Measurements from ENCODE around the gene CDKN2B. TPM values are rescaled to one million over a fixed set of nuclear protein-coding genes. Genes with fewer than 3 reads are reported as not detected.
"Not testable (repeated sequence)": the region's sequence is repeated elsewhere in the genome, so short reads cannot be mapped to it uniquely, and the experiment has no call there.

CDKN2B gene
- total RNA-seq, 1 experiment from 2014 or later, result not detected

GRCh38 chr9:21966140-21966851 is 42.8 kb downstream of the CDKN2B start:
- no peaks in the 10 kb centered on the region for H3K27me3 ChIP-seq
- H3K4me3 ChIP-seq, result no peak overlapping the region
- H3K9me3 ChIP-seq, result no peaks in the 10 kb centered on the region
- DNase-seq, result no peak
- no peaks in the 10 kb centered on the region for H3K36me3 ChIP-seq

GRCh38 chr9:21965401-21965951 is 43.6 kb downstream of the CDKN2B start:
- no peak overlapping the region for H3K4me3 ChIP-seq
- H3K36me3 ChIP-seq, result no peaks in the 10 kb centered on the region
- H3K27me3 ChIP-seq, result no peaks in the 10 kb centered on the region
- no peak for DNase-seq
- H3K9me3 ChIP-seq, result no peaks in the 10 kb centered on the region

- Histone ChIP-seq H3K27me3 (no peaks in the 10 kb centered on the region), H3K4me3 (no peak overlapping the region), H3K9me3 (no peaks in the 10 kb centered on the region), H3K36me3 (no peaks in the 10 kb centered on the region)
- DNase-seq, result no peak
These were observed 44.1 kb downstream of the CDKN2B start for GRCh38 chr9:21964925-21965385.

GRCh38 chr9:21961569-21961968 is 47.5 kb downstream of the CDKN2B start:
- no peaks in the 10 kb centered on the region for H3K27me3 ChIP-seq
- no peak for DNase-seq
- no peaks in the 10 kb centered on the region for H3K9me3 ChIP-seq
- H3K4me3 ChIP-seq, result no peak overlapping the region
- no peaks in the 10 kb centered on the region for H3K36me3 ChIP-seq

GRCh38 chr9:21959268-21959667 is 49.8 kb downstream of the CDKN2B start:
- not testable (repeated sequence) for H3K27me3 ChIP-seq, H3K9me3 ChIP-seq, H3K36me3 ChIP-seq, H3K4me3 ChIP-seq, DNase-seq

GRCh38 chr9:21958833-21959232 is 50.3 kb downstream of the CDKN2B start:
- Histone ChIP-seq H3K9me3 (no peaks in the 10 kb centered on the region), H3K4me3 (no peak overlapping the region), H3K27me3 (no peaks in the 10 kb centered on the region), H3K36me3 (no peaks in the 10 kb centered on the region)
- DNase-seq, result no peak

Other genes starting within 250 kb of the CDKN2B start
- 37.1 and 133 TPM in 2 replicates for gene MTAP, start 206.7 kb downstream of the CDKN2B start, total RNA-seq (2014; rRNA removed; shearing (Covaris generic); ENCODE audit: low replicate concordance)
- not detected in 2 replicates for gene CDKN2A, start 14.9 kb downstream of the CDKN2B start, total RNA-seq (2014; rRNA removed; shearing (Covaris generic); ENCODE audit: low replicate concordance)
- not detected in 2 replicates for gene CDKN2B-AS1, start 14.5 kb downstream of the CDKN2B start, total RNA-seq (2014; rRNA removed; shearing (Covaris generic); ENCODE audit: low replicate concordance)

Data from MG63 (cell line).